DMS79 treated with DMSO at 0.1 percent for 48 hours (cell line): ENCODE data around the gene NKX1-1.
"Not testable (repeated sequence)": the region's sequence is repeated elsewhere in the genome, so short reads cannot be mapped to it uniquely, and the experiment has no call there.

Experiments
- DNase-seq: peaks from one replicate; lab custom pipeline; 2025; lab: John Stamatoyannopoulos, UW

NKX1-1 gene

DNA sequence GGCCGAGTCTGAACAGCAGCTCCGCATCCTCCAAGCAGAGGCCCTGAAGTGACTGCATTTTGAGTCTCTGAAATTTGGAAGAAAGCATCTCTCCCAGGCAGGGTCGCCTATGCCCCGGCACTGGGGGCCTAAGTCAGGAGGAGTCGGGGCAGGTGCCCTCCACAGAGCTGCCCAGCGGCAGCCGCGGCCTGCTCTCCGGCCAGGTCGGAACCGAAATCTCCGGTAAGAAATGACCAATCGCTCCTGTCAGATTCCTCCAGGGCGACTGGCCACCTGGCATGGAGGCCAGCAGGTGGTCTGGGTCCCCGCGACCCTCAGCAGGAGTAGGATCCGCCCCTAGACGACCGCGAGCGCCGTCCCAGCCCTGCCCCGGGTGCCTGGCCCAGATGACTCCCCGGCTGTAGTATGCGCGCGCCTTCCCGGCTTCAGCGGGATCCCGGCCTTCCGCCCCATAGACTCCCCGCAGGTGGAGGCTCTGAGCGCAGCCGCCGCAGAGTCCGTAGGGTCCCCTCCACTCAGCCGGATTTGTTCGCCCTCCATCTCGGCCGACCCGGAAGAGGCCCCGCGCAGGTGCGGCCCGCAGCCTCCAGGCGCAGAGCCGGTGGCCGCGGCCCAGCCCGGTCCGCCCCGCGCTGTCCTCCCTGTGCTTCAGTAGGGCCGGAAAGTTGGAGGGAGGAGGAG, 1.5 kb downstream of the NKX1-1 start:
- no peak for DNase-seq

DNA sequence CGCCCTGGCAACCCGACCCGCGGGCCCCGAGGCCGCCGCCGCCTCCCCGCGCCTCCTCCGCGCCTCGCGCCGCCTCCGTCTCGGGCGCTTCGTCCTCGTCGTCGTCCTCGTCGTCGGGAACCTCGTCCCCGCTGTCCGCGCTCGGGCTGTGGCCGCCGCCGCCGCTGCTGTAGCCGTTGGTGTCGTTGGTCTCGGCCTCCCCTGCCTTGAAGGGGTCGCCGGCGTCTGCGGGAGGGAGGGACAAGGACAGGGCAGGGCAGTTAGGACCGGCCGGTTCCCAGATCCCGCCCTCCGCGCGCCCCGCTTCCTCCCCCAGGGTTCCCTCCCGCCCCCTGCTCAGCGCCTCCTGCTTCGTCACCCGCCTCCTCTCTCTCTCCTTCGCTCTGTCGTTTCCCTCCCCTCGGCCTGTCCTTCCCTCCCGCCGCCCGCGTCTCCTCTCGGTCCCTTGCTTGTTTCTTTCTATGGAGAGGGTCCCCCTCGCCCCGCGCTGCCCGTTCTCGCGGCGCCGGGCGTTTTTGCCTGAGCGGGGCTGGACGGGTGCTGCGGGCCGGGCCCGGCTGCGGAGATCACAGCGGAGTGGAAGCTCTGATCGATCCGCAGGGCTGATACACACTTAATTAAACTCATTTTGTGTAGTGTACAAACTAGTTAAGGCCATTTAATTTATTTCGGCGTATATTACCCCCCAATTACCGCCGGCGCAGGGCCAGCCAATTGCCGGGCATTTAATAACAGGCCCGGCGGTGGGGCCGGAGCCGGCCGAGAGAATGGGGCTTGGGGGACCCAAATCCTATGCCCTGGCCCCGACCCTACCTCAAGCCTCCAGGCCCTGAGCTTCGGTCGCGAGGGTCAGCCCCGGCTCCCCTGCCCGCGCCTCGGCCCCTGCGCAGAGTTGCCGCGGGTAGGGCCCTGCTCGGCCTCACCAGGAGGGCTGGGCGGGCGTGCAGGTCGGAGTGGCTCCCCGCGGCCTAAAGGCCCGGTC, 2.4 kb downstream of the NKX1-1 start:
- DNase-seq, result no peak

DNA sequence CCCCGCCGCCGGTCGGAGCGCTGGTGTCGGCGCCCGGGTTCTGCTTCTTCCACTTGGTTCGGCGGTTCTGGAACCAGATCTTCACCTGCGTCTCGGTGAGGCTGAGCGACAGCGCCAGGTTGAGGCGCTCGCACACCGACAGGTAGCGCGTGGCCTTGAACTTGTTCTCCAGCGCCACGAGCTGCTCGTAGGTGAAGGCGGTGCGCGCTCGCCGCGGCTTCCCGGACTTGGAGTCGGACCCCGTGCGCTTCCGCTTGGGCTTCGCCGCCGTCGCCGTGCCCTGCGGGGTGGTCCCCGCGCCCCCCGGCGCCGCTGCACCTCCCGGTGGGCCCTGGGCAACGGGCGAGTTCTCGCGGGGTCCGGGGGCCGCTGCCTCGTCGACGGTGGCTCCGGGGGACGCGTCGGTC, 3.1 kb downstream of the NKX1-1 start:
- DNase-seq, result no peak

DNA sequence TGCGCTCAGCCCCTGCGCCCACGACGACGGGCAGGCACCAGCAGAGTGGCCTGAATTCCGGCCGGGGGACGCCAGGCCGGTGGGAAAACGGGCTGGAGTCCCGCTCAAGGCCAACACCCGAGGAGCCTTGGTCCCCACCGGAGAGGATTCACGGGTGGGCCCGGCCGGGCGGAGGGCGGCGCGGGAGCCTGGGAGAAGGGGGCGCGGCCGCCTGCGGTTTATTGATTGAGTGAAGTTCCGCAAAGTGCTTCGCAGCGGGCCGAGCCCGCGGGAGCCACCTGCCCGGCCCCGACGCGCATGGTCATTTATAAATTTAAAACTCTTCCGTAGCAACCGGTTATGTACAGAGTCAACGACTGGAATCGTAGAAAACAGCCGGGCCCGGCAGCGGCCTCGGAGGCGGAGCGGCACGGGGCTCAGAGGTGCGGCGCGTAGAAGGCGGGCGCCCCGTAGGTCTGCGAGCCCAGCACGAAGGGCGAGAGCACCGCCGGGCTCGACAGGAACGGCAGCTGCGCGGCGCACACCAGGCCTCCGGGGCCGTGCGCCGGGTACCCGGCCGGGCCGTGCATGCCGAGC, 3.6 kb downstream of the NKX1-1 start:
- DNase-seq, result no peak

DNA sequence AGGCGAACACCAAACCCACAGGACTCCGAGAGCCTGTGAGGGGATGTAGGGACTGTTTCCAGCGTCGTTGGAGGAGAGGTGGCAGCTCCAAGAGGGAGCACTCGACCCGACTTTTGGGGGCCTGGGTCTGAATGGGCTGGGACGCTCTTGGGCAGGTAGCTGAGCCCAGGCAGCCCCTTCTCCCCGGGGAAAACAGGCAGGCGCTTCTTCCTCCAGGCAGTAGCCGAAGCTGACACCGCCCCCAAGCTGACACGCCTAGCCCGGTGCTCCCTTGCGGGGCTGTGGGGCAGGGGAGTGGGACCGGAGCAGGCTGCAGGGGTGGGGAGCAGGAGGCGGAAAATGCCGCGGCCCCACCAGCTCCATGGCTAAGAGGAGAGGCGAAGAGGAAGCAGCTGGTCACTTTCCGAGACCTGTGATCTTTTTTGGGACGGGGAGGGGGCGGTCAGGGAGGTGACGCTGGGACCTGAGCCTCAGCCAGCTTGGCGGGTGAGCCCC, 4.2 kb downstream of the NKX1-1 start:
- DNase-seq, result no peak

GRCh38 chr4:1401409-1402020, 4.7 kb downstream of the NKX1-1 start:
- no peak for DNase-seq

DNA sequence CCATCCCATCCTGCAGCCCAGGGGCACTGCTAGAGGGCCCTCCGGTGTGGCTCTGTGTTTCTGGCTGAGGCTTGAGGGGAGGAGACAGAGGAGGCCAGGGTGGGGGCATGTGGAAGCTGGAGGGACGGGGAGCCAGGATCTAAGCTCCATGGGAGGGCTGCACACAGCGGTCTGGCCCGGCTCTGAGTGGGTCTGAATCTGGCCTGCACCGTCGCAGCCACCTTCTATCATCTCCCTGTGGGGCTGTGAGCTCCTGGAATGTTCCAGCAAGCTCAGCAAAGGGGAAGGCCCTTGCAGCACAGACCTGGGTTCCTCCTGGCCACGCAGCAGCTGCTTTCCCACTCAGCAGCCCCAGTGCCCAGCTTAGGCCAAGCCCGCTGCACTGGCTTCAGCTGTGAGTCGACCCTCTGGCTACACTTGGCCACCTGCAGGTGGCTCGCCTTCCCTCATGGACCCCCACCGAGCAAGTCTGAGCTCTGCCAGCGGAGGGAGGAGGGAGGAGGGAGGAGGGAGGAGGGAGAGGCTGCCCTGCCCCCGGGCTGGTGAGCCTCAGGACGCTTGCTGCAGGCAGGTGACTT, 5.3 kb downstream of the NKX1-1 start:
- DNase-seq, result no peak

GRCh38 chr4:1400191-1400805, 5.9 kb downstream of the NKX1-1 start:
- no peak for DNase-seq

GRCh38 chr4:1399508-1400190, 6.6 kb downstream of the NKX1-1 start:
- DNase-seq, result no peak

DNA sequence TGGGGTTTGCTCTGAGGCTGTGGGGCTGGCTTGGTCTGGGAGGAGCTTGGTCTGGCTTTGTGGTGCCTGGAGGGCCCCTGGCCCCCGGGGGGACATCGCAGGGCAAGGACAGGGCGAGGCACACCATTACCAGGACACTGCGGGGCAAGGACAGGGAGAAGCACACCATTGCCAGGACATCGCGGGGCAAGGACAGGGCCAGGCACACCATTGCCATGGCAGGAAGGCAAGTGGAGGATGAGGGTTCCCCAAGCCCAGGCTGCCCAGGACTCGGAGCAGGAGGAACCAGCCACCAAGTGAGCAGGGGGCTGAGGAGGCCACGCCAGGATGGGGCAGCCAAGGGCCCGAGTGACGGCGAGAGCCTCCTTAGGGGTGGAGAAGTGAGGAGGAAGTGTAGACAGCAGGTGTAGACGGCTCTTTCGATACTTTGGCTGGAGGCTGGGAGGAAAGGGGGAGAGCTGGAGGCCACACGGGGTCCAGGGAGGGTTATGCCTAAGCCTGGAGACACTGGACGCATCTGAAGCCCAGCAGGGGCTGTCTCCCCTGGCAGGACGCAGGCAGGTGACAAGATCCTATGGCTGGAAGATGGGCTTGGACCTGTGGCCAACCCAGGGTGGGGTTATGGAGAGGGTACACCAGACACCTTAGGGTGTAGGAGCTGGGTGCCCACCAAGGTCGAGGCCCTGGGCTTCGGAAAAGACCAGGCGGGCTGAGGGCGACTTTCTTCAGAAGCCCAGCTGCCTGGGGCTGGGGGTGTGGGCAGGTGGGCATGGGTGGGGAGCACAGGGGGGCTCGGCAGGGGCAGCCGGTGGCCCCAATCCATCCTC, 7.3 kb downstream of the NKX1-1 start:
- DNase-seq, result no peak

- no peak for DNase-seq
These were observed 9.3 kb downstream of the NKX1-1 start for GRCh38 chr4:1396806-1397455.

DNA sequence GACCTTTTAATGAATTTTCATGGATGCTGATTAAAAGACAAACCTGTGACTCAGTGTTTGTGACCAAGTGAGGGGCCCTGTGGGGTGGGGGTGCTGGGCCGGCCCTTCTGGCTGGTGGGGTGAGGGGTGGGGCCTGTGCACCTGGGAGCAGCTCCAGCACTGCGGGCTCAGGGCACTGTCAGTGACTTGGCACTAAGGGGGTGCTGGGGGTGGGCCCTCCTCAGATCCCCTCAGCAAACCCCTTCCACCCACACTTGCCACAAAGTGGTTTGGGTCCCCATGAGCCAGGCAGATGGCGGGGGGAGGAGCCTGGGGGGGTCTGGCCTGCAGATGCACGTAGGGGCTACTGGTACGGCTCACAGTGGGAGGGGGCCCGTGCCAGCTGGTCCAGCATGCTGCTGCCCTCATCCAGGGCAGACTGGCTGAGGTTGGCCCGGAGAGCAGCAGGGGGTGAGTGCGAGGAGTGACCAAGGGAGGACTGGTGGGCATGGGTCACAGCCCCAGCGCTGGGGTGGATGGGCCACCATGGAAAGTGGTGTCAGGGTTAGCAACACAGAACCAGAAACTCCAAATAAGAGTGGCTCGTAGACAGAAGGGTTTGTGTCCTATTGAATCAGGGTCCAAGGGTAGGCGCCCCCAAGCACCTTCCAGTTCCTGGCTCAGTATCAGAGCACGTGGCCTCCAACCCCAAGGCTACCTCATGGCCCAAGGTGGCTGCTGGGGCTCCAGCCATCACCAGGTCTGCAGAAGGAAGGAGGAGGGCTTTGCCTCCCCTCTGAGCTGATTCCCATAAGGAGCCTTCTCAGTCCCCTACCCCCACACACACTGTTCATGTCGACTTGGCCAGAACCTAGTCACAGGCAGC, 10.1 kb downstream of the NKX1-1 start:
- DNase-seq, result no peak

DNA sequence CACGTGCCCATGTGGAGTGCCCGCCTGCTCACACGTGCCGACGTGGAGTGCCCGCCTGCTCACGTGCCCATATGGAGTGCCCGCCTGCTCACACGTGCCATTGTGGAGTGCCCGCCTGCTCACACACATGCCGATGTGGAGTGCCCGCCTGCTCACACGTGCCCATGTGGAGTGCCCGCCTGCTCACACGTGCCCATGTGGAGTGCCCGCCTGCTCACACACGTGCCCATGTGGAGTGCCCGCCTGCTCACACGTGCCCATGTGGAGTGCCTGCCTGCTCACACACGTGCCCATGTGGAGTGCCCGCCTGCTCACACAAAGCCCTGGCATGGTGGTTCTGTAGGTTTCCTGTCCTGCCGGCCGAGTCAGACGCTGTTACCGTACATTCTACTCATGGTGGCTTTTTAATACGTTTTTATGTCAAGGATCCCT, 10.8 kb downstream of the NKX1-1 start:
- not testable (repeated sequence) for DNase-seq

DNA sequence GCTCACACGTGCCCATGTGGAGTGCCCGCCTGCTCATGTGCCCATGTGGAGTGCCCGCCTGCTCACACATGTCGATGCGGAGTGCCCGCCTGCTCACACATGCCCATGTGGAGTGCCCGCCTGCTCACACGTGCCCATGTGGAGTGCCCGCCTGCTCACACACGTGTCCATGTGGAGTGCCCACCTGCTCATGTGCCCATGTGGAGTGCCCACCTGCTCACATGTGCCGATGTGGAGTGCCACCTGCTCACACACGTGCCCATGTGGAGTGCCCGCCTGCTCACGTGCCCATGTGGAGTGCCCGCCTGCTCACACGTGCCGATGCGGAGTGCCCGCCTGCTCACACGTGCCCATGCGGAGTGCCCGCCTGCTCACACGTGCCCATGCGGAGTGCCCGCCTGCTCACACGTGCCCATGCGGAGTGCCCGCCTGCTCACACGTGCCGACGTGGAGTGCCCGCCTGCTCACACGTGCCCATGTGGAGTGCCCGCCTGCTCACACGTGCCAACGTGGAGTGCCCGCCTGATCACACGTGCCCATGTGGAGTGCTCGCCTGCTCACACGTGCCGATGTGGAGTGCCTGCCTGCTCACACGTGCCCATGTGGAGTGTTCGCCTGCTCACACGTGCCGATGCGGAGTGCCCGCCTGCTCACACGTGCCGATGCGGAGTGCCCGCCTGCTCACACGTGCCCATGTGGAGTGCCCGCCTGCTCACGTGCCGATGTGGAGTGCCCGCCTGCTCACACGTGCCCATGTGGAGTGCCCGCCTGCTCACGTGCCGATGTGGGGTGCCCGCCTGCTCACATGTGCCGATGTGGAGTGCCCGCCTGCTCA, 11.5 kb downstream of the NKX1-1 start:
- DNase-seq, result not testable (repeated sequence)

DNA sequence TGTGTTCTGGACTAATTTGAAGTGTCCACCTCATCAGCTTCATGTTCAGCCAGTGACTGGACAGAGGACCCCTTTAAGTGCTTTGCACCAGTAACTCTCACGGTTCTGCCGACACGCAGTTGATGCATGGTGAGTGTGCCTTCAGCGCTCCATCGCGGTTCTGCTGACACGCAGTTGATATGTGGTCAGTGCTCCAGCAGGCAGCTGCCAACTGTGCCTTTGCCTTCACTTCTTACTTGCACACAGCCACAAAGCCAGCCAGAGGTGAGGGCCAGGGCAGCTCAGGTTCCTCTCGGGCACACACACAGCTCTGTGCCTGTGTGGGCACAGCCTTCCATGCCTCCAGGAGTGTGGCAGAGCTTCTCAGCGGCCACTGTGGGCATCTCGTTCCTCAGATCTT, 12.4 kb downstream of the NKX1-1 start:
- no peak for DNase-seq

DNA sequence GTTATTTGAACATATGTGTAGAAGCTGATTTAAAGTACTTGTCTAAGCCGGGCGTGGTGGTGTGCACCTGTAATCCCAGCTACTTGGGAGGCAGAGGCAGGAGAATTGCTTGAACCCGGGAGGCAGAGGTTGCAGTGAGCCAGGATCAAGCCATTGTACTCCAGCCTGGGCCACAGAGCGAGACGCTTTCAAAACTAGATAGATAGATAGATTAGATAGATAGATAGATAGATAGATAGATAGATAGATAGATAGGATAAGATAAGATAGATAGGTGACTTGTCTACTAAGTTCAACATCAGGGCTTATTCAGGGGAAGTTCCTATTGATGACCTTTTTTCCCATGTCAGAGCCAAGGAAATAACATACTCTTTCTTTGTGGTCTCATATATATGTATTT, 12.9 kb downstream of the NKX1-1 start:
- DNase-seq, result not testable (repeated sequence)
